GM23248 (cell line): ENCODE data around the gene MAP3K9.

Experiments used
- EZH2 ChIP-seq: fragments of 200-600 bp; sonication (generic); IDR thresholded peaks from 2 replicates; pipeline ENCODE4 v1.6.1; 2018; ENCODE audit warnings: antibody characterized with exemption, mild to moderate bottlenecking; ENCODE audit not compliant: insufficient read depth, poor library complexity, severe bottlenecking
- EZH2phosphoT487 ChIP-seq: fragments of 200-600 bp; sonication (generic); IDR thresholded peaks from 2 replicates; pipeline ENCODE4 v1.6.1; 2018; ENCODE audit warnings: antibody characterized with exemption, moderate library complexity, mild to moderate bottlenecking, low read depth; ENCODE audit not compliant: insufficient read depth

GRCh38 chr14:70855486-70855885 is 46.2 kb upstream of the MAP3K9 start:
- no peak for TF ChIP-seq EZH2
- no peak for TF ChIP-seq EZH2phosphoT487
